CD4-positive, alpha-beta T cell treated with Interferon gamma for 1 hour (primary cell): ENCODE results near the gene PKP3.
A peak's percentile ranks its signal among the peaks of the same experiment; 100 is the strongest.
"Not testable (repeated sequence)": the region's sequence is repeated elsewhere in the genome, so short reads cannot be mapped to it uniquely, and the experiment has no call there.

Source experiments
- DNase-seq: peaks from one replicate; pipeline ENCODE4 v3.0.0-alpha.2; 2020

Gene PKP3

GRCh38 chr11:394034-394857 lies at the start of gene PKP3:
Gene PKP3 (plus strand): TSS chr11:394209. CDS start chr11:394293, 84 bp downstream.
- no peak for DNase-seq

- DNase-seq = no peak
Measured at GRCh38 chr11:344836-345578, 49.0 kb upstream of the PKP3 start.

- DNase-seq = no peak
Measured at GRCh38 chr11:346529-346928, 47.5 kb upstream of the PKP3 start.

GRCh38 chr11:349270-349954 lies 44.6 kb upstream of the PKP3 start:
- DNase-seq = not testable (repeated sequence)

- not testable (repeated sequence) for DNase-seq
Measured at GRCh38 chr11:350033-350722, 43.8 kb upstream of the PKP3 start.

GRCh38 chr11:350723-351255 lies 43.2 kb upstream of the PKP3 start:
- no peak for DNase-seq

- no peak for DNase-seq
Measured at GRCh38 chr11:351411-351810, 42.6 kb upstream of the PKP3 start.

- DNase-seq = no peak
Measured at GRCh38 chr11:352456-353031, 41.5 kb upstream of the PKP3 start.

- DNase-seq = no peak
Measured at GRCh38 chr11:353179-353873, 40.7 kb upstream of the PKP3 start.

- peak; percentile 89 for DNase-seq
Measured at GRCh38 chr11:355581-356458, 38.2 kb upstream of the PKP3 start.

- DNase-seq = no peak
Measured at GRCh38 chr11:356610-357009, 37.4 kb upstream of the PKP3 start.

- DNase-seq = no peak
Measured at GRCh38 chr11:357582-357981, 36.4 kb upstream of the PKP3 start.

- no peak for DNase-seq
Measured at GRCh38 chr11:358129-358800, 35.7 kb upstream of the PKP3 start.

- DNase-seq = peak; percentile 25
Measured at GRCh38 chr11:359181-359714, 34.8 kb upstream of the PKP3 start.

- no peak for DNase-seq
Measured at GRCh38 chr11:360326-361280, 33.4 kb upstream of the PKP3 start.

- DNase-seq = no peak
Measured at GRCh38 chr11:362642-363442, 31.2 kb upstream of the PKP3 start.

GRCh38 chr11:363443-363805 lies 30.6 kb upstream of the PKP3 start:
- not testable (repeated sequence) for DNase-seq
